SK-N-MC (cell line): Measurements from ENCODE around the gene DYNC1I1.

Source experiments
- EZH2 ChIP-seq: fragments of 200-600 bp; sonication (generic); IDR thresholded peaks from one replicate; pipeline ENCODE4 v1.6.1; 2017; ENCODE audit warnings: antibody characterized with exemption
- FOXP2 ChIP-seq: optimal IDR thresholded peaks from 2 replicates; pipeline ENCODE3; 2011; ENCODE audit warnings: mild to moderate bottlenecking, moderate library complexity; ENCODE audit not compliant: insufficient read depth; ENCODE audit errors: extremely low read length, control extremely low read depth
- POLR2AphosphoS5 ChIP-seq: IDR thresholded peaks from 2 replicates; pipeline ENCODE4 v1.6.1; 2012; ENCODE audit warnings: mild to moderate bottlenecking, low read depth, low read length, borderline replicate concordance

GRCh38 chr7:95996886-95997285 lies 224.5 kb downstream of the DYNC1I1 start:
- TF ChIP-seq POLR2AphosphoS5 (no peak), EZH2 (no peak), FOXP2 (no peak)
